ENCODE measurements around the gene LFNG. TPM values are rescaled to one million over a fixed set of nuclear protein-coding genes. Genes with fewer than 3 reads are reported as not detected.
"Not testable (repeated sequence)": the region's sequence is repeated elsewhere in the genome, so short reads cannot be mapped to it uniquely, and the experiment has no call there.

Gene LFNG
- total RNA-seq, 1 experiment from 2014 or later = 15.2 TPM

- no peak for DNase-seq (ENCODE audit: low read depth)
Observed at GRCh38 chr7:2542916-2543871, 23.6 kb downstream of the LFNG start.

GRCh38 chr7:2544541-2545188 is 25.1 kb downstream of the LFNG start:
- DNase-seq (ENCODE audit: low read depth) = no peak

GRCh38 chr7:2545746-2546425 is 26.3 kb downstream of the LFNG start:
- no peak for DNase-seq (ENCODE audit: low read depth)

GRCh38 chr7:2546776-2547586 is 27.4 kb downstream of the LFNG start:
- DNase-seq (ENCODE audit: low read depth) = no peak

GRCh38 chr7:2551418-2551817 is 31.8 kb downstream of the LFNG start:
- no peak for DNase-seq (ENCODE audit: low read depth)

GRCh38 chr7:2553108-2553507 is 33.5 kb downstream of the LFNG start:
- DNase-seq (ENCODE audit: low read depth) = peak; percentile 30

GRCh38 chr7:2553831-2554581 is 34.4 kb downstream of the LFNG start:
- no peak for DNase-seq (ENCODE audit: low read depth)

GRCh38 chr7:2554661-2555111 is 35.1 kb downstream of the LFNG start:
- no peak for DNase-seq (ENCODE audit: low read depth)

- DNase-seq (ENCODE audit: low read depth) = peak; percentile 94
Observed at GRCh38 chr7:2555121-2556052, 35.8 kb downstream of the LFNG start, which contains the start of gene BRAT1. TSS of gene BRAT1 (minus strand) at chr7:2555524. CDS start at chr7:2554431, 1,093 bp downstream.

GRCh38 chr7:2558629-2559282 is 39.2 kb downstream of the LFNG start, which contains the start of gene IQCE:
TSS of gene IQCE (plus strand) at chr7:2558979. CDS start at chr7:2559182, 203 bp downstream.
- peak; percentile 88 for DNase-seq (ENCODE audit: low read depth)

GRCh38 chr7:2559283-2559950 is 39.8 kb downstream of the LFNG start:
- no peak for DNase-seq (ENCODE audit: low read depth)

- not testable (repeated sequence) for DNase-seq (ENCODE audit: low read depth)
Observed at GRCh38 chr7:2563955-2564354, 44.4 kb downstream of the LFNG start.

GRCh38 chr7:2564970-2565540 is 45.5 kb downstream of the LFNG start:
- DNase-seq (ENCODE audit: low read depth) = no peak

- no peak for DNase-seq (ENCODE audit: low read depth)
Observed at GRCh38 chr7:2566348-2566889, 46.8 kb downstream of the LFNG start.

GRCh38 chr7:2566890-2567678 is 47.5 kb downstream of the LFNG start:
- DNase-seq (ENCODE audit: low read depth) = no peak

- DNase-seq (ENCODE audit: low read depth) = peak; percentile 14
Observed at GRCh38 chr7:2567679-2568278, 48.2 kb downstream of the LFNG start.

All from LHCN-M2 (cell line).